ENCODE results near the gene PET100. TPM values are rescaled to one million over a fixed set of nuclear protein-coding genes. Genes with fewer than 3 reads are reported as not detected.

PET100 gene
- total and polyA plus RNA-seq, 4 donors: 67.6 to 96.4 (median 88.4) TPM

DNA sequence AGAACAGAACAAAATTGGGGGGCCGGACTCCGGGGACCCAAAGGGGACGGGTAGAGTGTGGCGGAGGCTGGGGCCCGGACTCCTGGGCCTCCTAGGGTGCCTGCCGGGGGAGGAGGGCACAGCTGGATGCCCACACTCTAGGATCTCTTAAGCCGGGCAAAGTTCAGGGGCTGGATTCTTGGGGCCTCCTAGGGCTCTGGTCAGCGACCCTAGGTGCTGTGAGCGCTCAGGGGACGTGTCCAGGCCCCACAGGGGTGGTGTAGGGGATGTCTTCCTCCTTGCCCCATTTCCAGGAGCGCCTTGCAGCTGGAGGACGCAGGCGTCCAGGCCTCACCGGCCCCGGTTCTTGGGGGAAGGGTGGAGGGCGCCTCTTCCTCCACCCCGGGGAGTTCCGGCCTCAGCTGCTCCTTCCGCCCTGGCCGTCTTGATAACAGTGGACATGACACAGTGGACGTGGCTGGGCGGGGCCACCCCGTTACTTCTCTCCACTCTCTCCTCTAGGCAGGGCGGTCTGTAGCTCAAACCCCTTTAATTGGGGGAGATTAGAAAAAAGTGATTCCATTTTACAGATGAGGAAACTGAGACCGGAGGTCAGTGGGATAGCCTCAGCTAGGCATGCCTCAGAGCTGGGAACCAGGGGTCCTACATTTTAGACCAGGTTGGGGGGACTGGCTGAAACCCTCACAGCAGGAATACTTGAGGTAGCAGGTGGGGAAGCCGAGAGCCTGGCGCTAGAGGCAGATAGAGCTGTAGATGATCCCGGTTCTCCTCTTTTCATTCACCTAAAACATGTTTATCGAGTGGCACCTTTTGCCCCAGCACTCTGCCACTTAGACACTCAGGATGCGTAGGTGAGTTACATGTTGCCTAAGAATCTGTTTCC is 8.0 kb downstream of the PET100 start:
- Histone ChIP-seq H3K36me3 (ENCODE audit: control insufficient read depth in 1 of 2, insufficient read depth in 2 of 2, low read length in 1 of 2) (no peaks in the 10 kb centered on the region), H3K27me3 (ENCODE audit: control insufficient read depth in 1 of 2, insufficient read depth in 2 of 2, low read length in 1 of 2) (no peaks in the 10 kb centered on the region), H3K4me1 (ENCODE audit: control insufficient read depth in 1 of 2, insufficient read depth in 2 of 2, low read length in 2 of 2) (no peaks in the 10 kb centered on the region), H3K27ac (ENCODE audit: low read depth in 1 of 2, low read length in 2 of 2) (no peak overlapping the region), H3K4me3 (ENCODE audit: low read length in 2 of 2) (no peak overlapping the region), H3K9me3 (ENCODE audit: control insufficient read depth, low read length) (no peaks in the 10 kb centered on the region)
- intact Hi-C loops (cut with DNase I): no loop called here
- DNase-seq (peak in 1 of 2 donors; percentile 73), ATAC-seq (ENCODE audit: low FRiP score) (no peak)
- 40 to 44% methylated on average over 25 to 30 of the region's 30 CpGs for WGBS, 2 donors

DNA sequence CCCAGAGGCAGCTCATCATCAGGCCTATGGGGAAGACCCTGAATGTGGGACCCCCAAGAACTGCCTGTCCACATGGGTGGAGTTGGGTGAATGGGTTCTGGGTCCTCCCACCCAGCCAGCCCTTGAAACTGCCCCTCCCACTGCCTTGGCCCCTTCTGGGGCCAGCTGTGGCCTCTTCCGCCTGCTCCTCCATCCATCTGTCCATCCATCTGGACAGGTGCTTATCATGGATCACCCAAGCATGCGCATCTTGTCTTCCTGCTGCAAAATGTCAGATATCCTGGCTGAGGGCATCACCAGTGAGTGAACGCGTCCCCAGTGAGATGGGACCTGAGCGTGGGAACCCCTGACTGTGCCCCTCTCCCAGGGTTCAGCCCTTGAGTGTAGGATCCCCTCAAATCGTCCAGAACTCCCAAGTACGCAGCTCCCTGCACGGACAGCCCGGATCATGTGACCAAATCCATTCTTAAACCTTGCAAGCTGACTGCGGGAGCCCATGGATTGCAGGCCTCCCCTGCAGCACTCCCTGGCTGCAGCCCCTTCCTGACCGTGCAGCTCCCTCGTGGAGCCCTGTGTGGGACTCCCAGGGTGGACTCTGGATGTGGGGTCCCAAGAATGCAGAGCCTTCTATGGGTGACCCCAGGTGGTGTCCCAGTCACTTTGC is 9.3 kb downstream of the PET100 start:
- H3K27me3 ChIP-seq (ENCODE audit: control insufficient read depth in 1 of 2, insufficient read depth in 2 of 2, low read length in 1 of 2): no peaks in the 10 kb centered on the region
- WGBS, 2 donors: 60 to 70% methylated on average over 12 of the region's 12 CpGs
- intact Hi-C loops (cut with DNase I): no loop called here
- H3K27ac ChIP-seq (ENCODE audit: low read depth in 1 of 2, low read length in 2 of 2): no peak overlapping the region
- DNase-seq: no peak
- H3K9me3 ChIP-seq (ENCODE audit: control insufficient read depth, low read length): no peaks in the 10 kb centered on the region
- no peak for ATAC-seq (ENCODE audit: low FRiP score)
- H3K4me3 ChIP-seq (ENCODE audit: low read length in 2 of 2): no peak overlapping the region
- H3K36me3 ChIP-seq (ENCODE audit: control insufficient read depth in 1 of 2, insufficient read depth in 2 of 2, low read length in 1 of 2): no peaks in the 10 kb centered on the region
- no peaks in the 10 kb centered on the region for H3K4me1 ChIP-seq (ENCODE audit: control insufficient read depth in 1 of 2, insufficient read depth in 2 of 2, low read length in 2 of 2)

- Histone ChIP-seq H3K9me3 (ENCODE audit: control insufficient read depth, low read length) (no peaks in the 10 kb centered on the region), H3K4me1 (ENCODE audit: control insufficient read depth in 1 of 2, insufficient read depth in 2 of 2, low read length in 2 of 2) (no peaks in the 10 kb centered on the region), H3K36me3 (ENCODE audit: control insufficient read depth in 1 of 2, insufficient read depth in 2 of 2, low read length in 1 of 2) (no peaks in the 10 kb centered on the region), H3K27me3 (ENCODE audit: control insufficient read depth in 1 of 2, insufficient read depth in 2 of 2, low read length in 1 of 2) (no peaks in the 10 kb centered on the region), H3K27ac (ENCODE audit: low read depth in 1 of 2, low read length in 2 of 2) (no peak overlapping the region), H3K4me3 (ENCODE audit: low read length in 2 of 2) (no peak overlapping the region)
- ATAC-seq (ENCODE audit: low FRiP score) (no peak), DNase-seq (no peak)
- intact Hi-C loops (cut with DNase I): no loop called here
- 95 to 96% methylated on average over 13 of the region's 13 CpGs for WGBS, 2 donors
Measured at GRCh38 chr19:7639863-7640348, 10.3 kb downstream of the PET100 start.

DNA sequence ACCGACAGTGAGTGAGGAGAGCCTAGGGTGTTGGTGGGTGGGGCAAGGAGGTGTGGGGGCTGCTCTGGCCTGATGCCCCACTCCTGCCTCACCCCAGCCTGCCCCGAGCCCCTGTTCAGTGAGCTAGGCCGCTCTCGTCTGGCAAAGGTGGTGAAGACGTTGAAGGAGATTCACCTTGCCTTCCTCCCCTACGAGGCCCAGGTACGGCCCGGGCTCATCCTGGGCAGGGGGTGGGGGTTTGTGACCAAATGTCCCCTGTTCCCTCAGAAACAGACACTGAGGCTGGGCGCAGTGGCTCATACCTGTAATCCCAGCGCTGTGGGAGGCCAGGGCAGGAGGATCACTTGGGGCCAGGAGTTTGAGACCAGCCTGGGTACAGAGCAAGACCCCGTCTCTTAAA is 11.2 kb downstream of the PET100 start:
- no peak overlapping the region for H3K4me3 ChIP-seq (ENCODE audit: low read length in 2 of 2)
- H3K4me1 ChIP-seq (ENCODE audit: control insufficient read depth in 1 of 2, insufficient read depth in 2 of 2, low read length in 2 of 2): no peaks in the 10 kb centered on the region
- 90 to 91% methylated on average over 11 of the region's 11 CpGs for WGBS, 2 donors
- no peaks in the 10 kb centered on the region for H3K27me3 ChIP-seq (ENCODE audit: control insufficient read depth in 1 of 2, insufficient read depth in 2 of 2, low read length in 1 of 2)
- no peak for ATAC-seq (ENCODE audit: low FRiP score)
- no peaks in the 10 kb centered on the region for H3K36me3 ChIP-seq (ENCODE audit: control insufficient read depth in 1 of 2, insufficient read depth in 2 of 2, low read length in 1 of 2)
- intact Hi-C loops (cut with DNase I): no loop called here
- H3K9me3 ChIP-seq (ENCODE audit: control insufficient read depth, low read length): no peaks in the 10 kb centered on the region
- DNase-seq: no peak
- no peak overlapping the region for H3K27ac ChIP-seq (ENCODE audit: low read depth in 1 of 2, low read length in 2 of 2)

GRCh38 chr19:7641290-7642276 is 12.0 kb downstream of the PET100 start:
- intact Hi-C loops (cut with DNase I): no loop called here
- ATAC-seq (ENCODE audit: low FRiP score) (no peak), DNase-seq (no peak)
- H3K4me1 ChIP-seq (ENCODE audit: control insufficient read depth in 1 of 2, insufficient read depth in 2 of 2, low read length in 2 of 2): no peaks in the 10 kb centered on the region
- H3K4me3 ChIP-seq (ENCODE audit: low read length in 2 of 2): no peak overlapping the region
- H3K9me3 ChIP-seq (ENCODE audit: control insufficient read depth, low read length): no peaks in the 10 kb centered on the region
- no peak overlapping the region for H3K27ac ChIP-seq (ENCODE audit: low read depth in 1 of 2, low read length in 2 of 2)
- H3K36me3 ChIP-seq (ENCODE audit: control insufficient read depth in 1 of 2, insufficient read depth in 2 of 2, low read length in 1 of 2): no peaks in the 10 kb centered on the region
- no peaks in the 10 kb centered on the region for H3K27me3 ChIP-seq (ENCODE audit: control insufficient read depth in 1 of 2, insufficient read depth in 2 of 2, low read length in 1 of 2)
- 78 to 81% methylated on average over 43 of the region's 43 CpGs for WGBS, 2 donors

DNA sequence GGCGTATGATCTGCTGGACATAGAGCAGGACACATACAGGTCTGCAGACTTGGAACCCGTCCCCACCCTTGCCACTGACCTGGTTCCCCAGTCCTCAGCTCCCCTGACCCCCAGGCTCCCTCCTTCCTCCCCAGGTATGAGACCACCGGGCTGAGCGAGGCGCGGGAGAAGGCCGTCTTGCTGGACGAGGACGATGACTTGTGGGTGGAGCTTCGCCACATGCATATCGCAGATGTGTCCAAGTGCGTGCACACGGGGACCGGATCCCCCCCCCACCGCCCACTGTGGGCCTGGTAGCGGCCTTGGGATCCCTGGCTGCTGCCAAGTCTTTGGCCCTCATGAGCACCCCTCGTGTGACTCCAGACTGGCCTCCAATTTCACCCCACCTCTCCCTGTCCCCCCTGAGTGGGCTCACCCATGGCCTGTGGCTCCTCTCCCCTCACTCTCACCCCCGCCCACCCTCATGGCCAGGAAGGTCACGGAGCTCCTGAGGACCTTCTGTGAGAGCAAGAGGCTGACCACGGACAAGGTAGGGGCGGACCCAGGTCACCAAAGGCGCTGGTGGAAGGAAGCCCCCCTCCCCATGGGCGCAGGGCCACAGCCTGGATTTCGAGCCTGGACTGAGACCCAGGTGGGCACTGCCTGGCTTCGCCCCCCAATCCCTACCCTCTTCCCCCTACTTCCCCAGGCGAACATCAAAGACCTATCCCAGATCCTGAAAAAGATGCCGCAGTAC is 12.9 kb downstream of the PET100 start:
- no peak for DNase-seq
- H3K27ac ChIP-seq (ENCODE audit: low read depth in 1 of 2, low read length in 2 of 2): no peak overlapping the region
- intact Hi-C loops (cut with DNase I): no loop called here
- H3K9me3 ChIP-seq (ENCODE audit: control insufficient read depth, low read length): no peaks in the 10 kb centered on the region
- H3K4me1 ChIP-seq (ENCODE audit: control insufficient read depth in 1 of 2, insufficient read depth in 2 of 2, low read length in 2 of 2): no peaks in the 10 kb centered on the region
- 82 to 85% methylated on average over 26 to 27 of the region's 27 CpGs for WGBS, 2 donors
- no peaks in the 10 kb centered on the region for H3K36me3 ChIP-seq (ENCODE audit: control insufficient read depth in 1 of 2, insufficient read depth in 2 of 2, low read length in 1 of 2)
- ATAC-seq (ENCODE audit: low FRiP score): no peak
- H3K27me3 ChIP-seq (ENCODE audit: control insufficient read depth in 1 of 2, insufficient read depth in 2 of 2, low read length in 1 of 2): no peaks in the 10 kb centered on the region
- no peak overlapping the region for H3K4me3 ChIP-seq (ENCODE audit: low read length in 2 of 2)

DNA sequence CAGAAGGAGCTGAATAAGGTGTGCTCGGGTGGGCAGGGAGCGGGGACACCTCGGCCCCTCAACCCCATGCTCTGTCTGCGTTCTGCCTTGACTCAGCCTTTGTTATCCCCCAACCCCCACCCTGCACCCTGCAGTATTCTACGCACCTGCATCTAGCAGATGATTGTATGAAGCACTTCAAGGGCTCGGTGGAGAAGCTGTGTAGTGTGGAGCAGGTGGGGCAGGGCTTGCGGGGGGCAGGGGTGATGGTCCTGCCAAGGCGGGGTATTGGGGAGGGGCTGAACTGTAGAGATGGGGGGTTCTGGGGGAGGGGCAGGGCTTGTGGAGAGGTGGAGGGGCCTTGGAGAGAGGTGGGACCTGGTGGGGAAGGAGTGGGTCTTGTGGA is 13.4 kb downstream of the PET100 start:
- no peak for DNase-seq
- Histone ChIP-seq H3K27ac (ENCODE audit: low read depth in 1 of 2, low read length in 2 of 2) (no peak overlapping the region), H3K36me3 (ENCODE audit: control insufficient read depth in 1 of 2, insufficient read depth in 2 of 2, low read length in 1 of 2) (no peaks in the 10 kb centered on the region), H3K4me3 (ENCODE audit: low read length in 2 of 2) (no peak overlapping the region), H3K27me3 (ENCODE audit: control insufficient read depth in 1 of 2, insufficient read depth in 2 of 2, low read length in 1 of 2) (no peaks in the 10 kb centered on the region), H3K9me3 (ENCODE audit: control insufficient read depth, low read length) (no peaks in the 10 kb centered on the region), H3K4me1 (ENCODE audit: control insufficient read depth in 1 of 2, insufficient read depth in 2 of 2, low read length in 2 of 2) (no peaks in the 10 kb centered on the region)
- ATAC-seq (ENCODE audit: low FRiP score): no peak
- WGBS, 2 donors: 92% methylated on average over 8 of the region's 8 CpGs
- intact Hi-C loops (cut with DNase I): no loop called here
